Left cardiac atrium (tissue), 4 donors: ENCODE measurements around the gene TNF. TPM values are rescaled to one million over a fixed set of nuclear protein-coding genes. Genes with fewer than 3 reads are reported as not detected.
"Not testable (repeated sequence)": the region's sequence is repeated elsewhere in the genome, so short reads cannot be mapped to it uniquely, and the experiment has no call there.

ENCODE experiments used
- ATAC-seq, 2 donors: fragments of 200-7000 bp; cut with Tn5 transposase; one replicate each; pipeline ENCODE4 v1.9.1; 2020; ENCODE audit warnings: mild to moderate bottlenecking in 2 of 2, moderate library complexity in 2 of 2
- DNase-seq: peaks from one replicate; pipeline ENCODE4 v3.0.0-alpha.2; 2020
- intact Hi-C, 2 donors: fragments of 100-400 bp; cut with DNase I; formaldehyde crosslinking; loops; one replicate each; pipeline versions ENCODE4 v1.14.1 to v1.15.1; 2022 to 2023
- total RNA-seq, 2 donors: library from RNA; stranded (reverse); fragmentation: NEBNext Ultra II Directional; extraction: Animal tissue kit (Norgen Biotek cat#: 25700); gene quantifications; one replicate each; pipeline ENCODE4 v1.2.1, GENCODE V29; 2021
- donor health status: DM: no; HTN: yes; CAD: no.
- donor health status: DM: no; HTN: yes; CAD: no; lungs with severe emphysema.
- donor health status: DM: yes; HTN: yes; CAD: no.
- donor health status: Dilated cardiomyopathy.

The TNF gene
- total RNA-seq, 2 donors from 2014 or later = 0.53 to 0.92 TPM

GRCh38 chr6:31581434-31582229 lies 6.3 kb downstream of the TNF start:
- intact Hi-C loops = loop anchor here in 1 of 2 donors (5.0 kb wide), 1 partner anchor 34 kb away; the partner anchor contains the start of genes ATP6V1G2 and NFKBIL1
- DNase-seq (peak; percentile 36), ATAC-seq (peak; percentile 29 to 30)

DNA sequence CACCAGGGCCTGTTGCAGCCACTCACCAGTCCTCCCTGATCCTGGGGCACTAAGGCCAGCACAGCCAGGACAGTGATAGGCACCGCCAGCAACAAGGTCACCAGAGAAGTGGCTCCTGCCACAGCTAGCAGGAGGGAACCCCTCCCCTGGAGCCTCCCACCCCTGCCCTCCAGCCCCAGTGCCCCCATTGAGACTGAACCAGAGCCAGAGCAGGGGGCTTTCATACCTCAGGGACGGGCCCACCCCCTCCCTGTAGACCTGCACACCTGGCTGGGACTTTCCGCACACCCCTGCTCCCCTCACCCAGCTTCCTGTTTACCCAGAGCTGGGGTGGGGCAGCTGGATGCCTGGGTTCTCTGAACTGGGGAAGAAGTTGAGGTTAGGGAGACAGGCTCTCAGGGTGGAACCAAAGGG lies 6.9 kb downstream of the TNF start, which contains the start of gene LTB:
TSS of gene LTB (minus strand) at position 195 of the 414 bp plus-strand sequence. CDS start at position 188, 7 bp downstream.
- intact Hi-C loops = loop anchor here in 1 of 2 donors (5.0 kb wide), 1 partner anchor 35 kb away; the partner anchor contains the start of genes ATP6V1G2 and NFKBIL1
- ATAC-seq (no peak), DNase-seq (peak; percentile 27)

GRCh38 chr6:31585491-31585890 lies 10.1 kb downstream of the TNF start:
- ATAC-seq = no peak
- DNase-seq = no peak
- intact Hi-C loops = no loop called here

DNA sequence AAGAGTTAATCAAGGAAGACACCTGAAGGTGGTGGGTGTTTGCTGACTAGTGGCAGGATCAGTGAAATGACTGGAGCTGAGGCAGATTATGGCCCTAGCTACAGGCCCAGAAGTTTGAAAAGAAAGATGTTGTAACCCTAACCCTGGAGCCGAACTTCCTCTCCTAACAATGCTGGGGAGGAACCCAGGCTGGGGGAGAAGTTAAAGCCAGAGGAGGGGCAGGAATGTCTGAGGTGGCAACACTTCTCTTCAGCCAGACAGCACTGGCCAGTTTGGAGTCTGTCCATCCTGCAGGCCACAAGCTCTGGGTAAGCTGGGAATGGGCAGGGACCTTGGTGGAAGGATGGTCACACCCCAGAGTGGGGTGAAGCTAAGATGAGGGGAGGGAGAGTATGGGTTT lies 10.6 kb downstream of the TNF start, which contains the start of gene LST1:
TSS of gene LST1 (plus strand) at position 270 of the 400 bp plus-strand sequence. CDS start 1,023 bp downstream, outside the sequence.
- DNase-seq (peak; percentile 28), ATAC-seq (peak in 1 of 2 donors; percentile 50)
- intact Hi-C loops = no loop called here

DNA sequence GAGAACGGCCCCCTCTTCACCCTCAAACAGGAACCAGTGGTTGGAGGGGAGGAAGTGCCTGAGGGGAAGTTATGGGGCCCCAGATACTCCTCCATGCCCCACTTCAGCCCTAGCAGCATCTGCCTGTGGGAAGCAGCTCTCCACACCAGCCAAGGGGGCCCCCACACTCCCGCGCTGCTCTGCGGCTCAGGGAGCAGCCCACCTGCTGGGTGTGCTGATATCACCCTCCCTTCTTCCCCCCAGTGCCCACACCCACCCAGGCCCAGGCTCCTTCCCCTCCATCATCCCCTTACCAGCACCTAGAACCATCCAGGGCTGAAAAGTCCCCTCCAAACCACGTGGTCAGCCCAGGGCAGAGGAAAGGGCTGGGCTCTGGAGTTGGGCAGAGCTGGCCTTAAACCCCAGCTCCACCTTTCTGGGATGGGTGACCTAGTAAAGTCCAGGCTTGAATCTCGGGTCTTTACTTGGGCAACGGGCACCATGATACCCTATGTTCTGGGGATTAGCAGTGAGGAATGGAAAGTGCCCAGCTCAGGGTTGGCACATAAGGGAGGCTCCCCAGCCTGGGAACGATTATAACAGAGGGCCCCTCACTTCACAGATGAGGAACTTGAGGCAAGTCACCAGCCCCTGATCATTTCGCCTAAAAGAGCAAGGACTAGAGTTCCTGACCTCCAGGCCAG lies 11.4 kb downstream of the TNF start:
- intact Hi-C loops = no loop called here
- ATAC-seq = peak; percentile 36 to 67

DNA sequence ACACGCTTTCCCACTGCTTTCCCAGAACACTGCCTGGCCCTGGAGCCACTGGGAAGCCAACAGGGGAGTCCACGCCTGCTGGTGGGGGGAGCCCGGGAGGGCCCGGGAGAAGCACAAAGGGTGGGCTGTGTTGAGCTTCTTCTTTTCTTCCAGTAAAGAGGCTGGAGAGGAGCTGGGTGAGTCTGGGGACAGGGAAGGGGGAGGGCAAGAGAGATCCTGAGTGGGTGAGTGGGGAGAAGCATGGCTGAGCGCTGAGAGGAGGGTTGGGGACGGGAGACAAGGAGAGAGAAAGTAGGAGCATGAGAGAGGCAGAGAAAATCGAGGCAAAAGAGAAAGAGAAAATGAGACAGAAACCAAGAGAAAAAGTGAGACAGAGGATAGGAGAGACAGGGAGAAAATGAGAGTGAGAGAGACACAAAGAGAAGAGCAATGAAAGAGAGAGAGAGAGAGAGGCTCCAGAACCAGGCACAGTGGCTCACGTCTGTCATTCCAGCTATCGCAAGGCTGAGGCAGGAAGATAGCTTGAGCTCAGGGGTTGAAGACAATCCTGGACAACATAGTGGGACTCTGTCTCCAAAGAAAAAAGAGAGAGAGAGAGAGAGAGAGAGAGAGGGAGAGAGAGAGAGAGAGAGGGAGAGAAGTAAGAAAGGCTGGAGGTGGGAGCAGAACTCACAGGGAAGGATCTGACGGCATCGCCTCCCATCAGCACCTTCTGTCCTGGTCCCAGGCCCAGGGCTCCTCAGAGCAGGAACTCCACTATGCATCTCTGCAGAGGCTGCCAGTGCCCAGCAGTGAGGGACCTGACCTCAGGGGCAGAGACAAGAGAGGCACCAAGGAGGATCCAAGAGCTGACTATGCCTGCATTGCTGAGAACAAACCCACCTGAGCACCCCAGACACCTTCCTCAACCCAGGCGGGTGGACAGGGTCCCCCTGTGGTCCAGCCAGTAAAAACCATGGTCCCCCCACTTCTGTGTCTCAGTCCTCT lies 12.7 kb downstream of the TNF start:
- intact Hi-C loops = no loop called here
- DNase-seq = no peak
- ATAC-seq = no peak

More for the DNA sequence above, 11.4 kb downstream of the TNF start:
- DNase-seq = no peak

DNA sequence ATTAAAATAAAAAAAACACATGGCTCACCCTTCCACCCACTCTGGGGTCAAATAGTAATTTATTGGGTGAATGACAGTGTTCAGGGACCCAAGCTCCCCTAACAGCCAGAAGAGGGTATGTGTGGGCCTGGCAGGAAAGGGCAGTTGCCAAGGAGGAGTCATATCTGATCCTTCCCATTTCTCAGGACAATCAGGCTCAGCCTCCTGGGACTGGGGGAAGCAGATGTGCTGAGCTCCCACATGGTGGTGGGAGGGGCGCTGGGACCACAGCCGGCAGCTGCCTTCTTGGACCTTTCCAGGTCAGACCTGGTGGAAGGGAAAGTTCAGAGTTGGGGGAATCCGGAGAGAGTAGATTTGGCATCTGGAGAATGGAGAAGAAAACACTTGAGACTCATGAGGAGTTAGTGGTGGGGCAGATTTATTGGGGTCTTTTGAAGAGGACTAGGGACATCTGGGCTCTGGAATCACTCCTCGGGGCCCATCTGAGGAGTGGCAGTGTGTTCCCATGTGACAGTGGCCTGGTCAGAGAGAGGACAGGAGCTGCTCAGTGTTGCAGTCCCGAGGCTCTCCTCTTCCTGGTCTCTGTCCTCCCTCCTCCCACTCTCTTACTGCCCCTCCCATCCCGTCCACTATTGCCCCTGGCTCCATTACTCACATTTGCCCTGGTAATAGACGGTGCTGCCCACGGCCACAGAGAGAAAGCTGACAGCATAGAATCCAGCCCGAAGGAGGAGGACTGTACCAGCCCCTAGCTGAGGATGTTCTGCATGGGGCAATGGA lies 13.7 kb downstream of the TNF start:
- intact Hi-C loops = no loop called here
- ATAC-seq (no peak), DNase-seq (no peak)

DNA sequence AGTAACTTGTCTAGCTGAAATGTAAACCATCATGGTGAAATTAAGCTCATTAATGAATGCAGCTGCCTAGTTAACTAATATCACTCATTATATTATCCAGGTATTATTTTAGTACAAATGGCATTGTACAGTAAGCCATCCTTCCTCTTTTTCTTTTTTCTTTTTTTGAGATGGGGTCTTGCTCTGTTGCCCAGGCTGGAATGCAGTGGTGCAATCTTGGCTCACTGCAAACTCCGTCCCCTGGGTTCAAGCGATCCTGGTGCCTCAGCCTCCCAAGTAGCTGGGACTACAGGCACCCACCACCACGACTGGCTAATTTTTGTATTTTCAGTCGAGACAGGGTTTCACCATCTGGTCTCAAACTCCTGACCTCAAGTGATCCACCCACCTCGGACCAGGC lies 15.3 kb downstream of the TNF start:
- DNase-seq, intact Hi-C loops, ATAC-seq: not testable (repeated sequence)

DNA sequence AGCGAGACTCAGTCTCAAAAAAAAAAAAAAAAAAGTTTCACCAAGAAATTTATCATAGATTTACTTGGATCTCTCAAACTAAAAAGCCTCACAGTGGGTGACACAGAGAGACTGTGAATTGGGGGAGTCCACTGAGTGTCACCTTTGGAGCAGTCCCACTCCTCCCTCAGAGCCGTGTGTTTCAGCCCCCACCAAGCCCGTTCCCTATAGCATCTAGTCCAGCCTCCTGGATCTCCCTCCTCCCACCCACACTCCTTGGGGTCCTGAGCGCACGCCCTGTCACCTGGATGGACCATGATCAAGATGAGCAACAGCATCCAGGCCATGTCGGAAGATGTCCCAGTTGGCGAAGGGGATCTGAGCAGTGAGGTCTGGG lies 17.0 kb downstream of the TNF start:
- no peak for DNase-seq
- intact Hi-C loops = no loop called here
- no peak for ATAC-seq

DNA sequence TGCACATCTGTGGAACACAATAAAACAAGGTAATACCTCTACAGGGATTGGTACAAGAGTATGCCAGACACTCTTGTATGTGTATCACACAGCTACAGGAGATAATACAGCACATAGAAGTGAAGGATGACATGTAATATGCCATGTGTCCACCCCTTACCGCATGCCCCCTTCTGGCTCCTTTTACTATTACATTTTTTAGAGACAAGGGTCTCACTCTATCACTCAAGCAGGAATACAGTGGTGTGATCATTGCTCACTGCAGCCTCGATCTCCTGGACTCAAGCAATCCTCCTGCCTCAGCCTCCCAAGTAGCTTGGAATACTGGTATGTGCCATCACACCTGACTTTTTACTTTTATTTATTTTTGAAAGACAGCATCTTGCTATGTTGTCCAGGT lies 21.6 kb downstream of the TNF start:
- ATAC-seq (peak; percentile 24 to 55), DNase-seq (no peak)
- intact Hi-C loops = loop anchor here (5.0 kb wide), 2 partner anchors 45 to 105 kb away; no protein-coding TSS in a partner anchor

DNA sequence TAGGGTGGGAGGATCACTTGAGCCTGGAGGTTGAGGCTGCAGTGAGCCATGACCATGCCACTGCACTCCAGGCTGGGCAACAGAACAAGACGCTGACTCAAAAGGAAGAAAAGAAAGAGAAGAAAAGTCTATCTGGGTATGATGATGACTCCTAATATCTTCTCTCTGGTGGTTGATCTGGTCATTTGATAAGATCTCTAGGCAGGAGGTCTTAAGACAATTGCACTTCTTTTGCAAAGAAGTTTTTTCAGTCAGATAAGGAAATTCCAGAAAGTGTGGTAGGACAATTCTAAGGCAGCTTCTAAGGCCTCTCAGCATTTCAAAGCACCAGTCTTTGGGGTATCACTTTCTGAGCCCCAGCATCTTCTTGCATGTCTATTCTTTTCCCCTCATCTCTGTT lies 32.0 kb downstream of the TNF start:
- ATAC-seq (no peak), DNase-seq (no peak)
- intact Hi-C loops = no loop called here

GRCh38 chr6:31609519-31610406 lies 34.4 kb downstream of the TNF start:
- intact Hi-C loops = no loop called here
- DNase-seq (no peak), ATAC-seq (no peak)

DNA sequence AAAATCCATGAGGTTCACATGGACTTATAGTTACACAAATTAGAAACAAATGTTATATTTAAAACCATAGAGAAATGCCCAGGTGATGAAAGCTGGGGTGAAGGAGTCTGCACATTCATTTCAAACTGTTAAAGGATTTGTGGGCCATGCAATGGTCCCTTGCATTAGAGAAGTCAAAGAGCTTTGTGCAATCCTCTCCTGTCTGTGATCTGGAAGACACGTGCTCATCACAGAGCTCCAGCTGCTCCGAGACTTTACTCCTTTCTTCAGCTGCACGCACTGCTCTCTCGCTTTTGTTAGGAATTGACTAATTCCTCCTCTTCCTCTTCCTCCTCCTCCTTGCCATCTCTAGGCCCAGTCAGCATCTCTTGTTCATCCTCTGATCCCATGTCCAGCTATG lies 35.6 kb downstream of the TNF start:
- ATAC-seq (no peak), DNase-seq (no peak)
- intact Hi-C loops = no loop called here

DNA sequence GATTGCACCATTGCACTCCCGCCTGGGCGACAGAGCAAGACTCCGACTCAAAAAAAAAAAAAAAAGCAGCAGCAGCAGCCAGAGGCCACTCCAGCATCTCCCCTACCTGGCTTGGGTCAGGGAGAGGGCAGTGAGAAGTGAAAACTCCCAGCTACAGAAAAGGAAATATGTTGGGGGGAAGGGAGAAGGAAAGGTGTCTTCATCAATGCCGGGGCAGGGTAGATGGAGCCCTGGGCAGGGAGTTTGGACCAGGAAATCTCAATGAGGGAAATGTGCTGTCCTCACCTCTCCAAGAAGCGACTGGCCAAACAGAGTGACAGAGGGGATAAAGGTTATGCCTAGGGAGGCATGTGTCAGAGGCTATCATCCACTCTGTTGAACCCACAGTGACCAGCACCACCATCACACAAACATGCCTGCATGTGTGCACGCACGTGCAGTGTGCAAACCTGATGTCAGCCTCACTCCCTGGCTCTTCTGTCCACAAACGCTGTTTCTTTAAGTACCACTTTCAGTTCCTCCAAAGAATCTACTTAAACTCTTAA lies 38.8 kb downstream of the TNF start:
- intact Hi-C loops = no loop called here
- ATAC-seq = peak in 1 of 2 donors; percentile 25

GRCh38 chr6:31614684-31615578 lies 39.6 kb downstream of the TNF start, which contains the start of gene AIF1:
Gene AIF1, plus strand, starts transcription at chr6:31615234. Its CDS starts 96 bp downstream, at chr6:31615330.
- intact Hi-C loops = no loop called here
- ATAC-seq (peak in 1 of 2 donors; percentile 42), DNase-seq (no peak)

More for the DNA sequence above, 38.8 kb downstream of the TNF start:
- DNase-seq = no peak

- ATAC-seq (no peak), DNase-seq (no peak)
- intact Hi-C loops = no loop called here
Measured at GRCh38 chr6:31615748-31616147, 40.4 kb downstream of the TNF start.
